Renal cortex interstitium (tissue), 11 donors: Measurements from ENCODE around the gene GRM8. TPM values are rescaled to one million over a fixed set of nuclear protein-coding genes. Genes with fewer than 3 reads are reported as not detected.
A peak's percentile ranks its signal among the peaks of the same experiment; 100 is the strongest.

ENCODE experiments used
- DNase-seq, 11 donors: peaks; one replicate each; pipeline ENCODE4 v3.0.0-alpha.2; 2013; ENCODE audit warnings: low read depth in 9 of 11, low spot score in 4 of 11; ENCODE audit errors: extremely low read depth in 1 of 11
- polyA plus RNA-seq, 3 donors: library from polyadenylated mRNA; unstranded; fragments of 120-200 nt; gene quantifications; one replicate each; pipeline ENCODE4 v1.2.1, GENCODE V29; 2013; ENCODE audit not compliant: insufficient read length in 3 of 3

GRM8 gene
- polyA plus RNA-seq, 3 donors: 8.1 to 9.4 (median 8.7) TPM

GRCh38 chr7:126801733-126802132 is 451.0 kb downstream of the GRM8 start:
- no peak for DNase-seq

GRCh38 chr7:126799541-126799940 is 453.2 kb downstream of the GRM8 start:
- DNase-seq: no peak

GRCh38 chr7:126792521-126792920 is 460.2 kb downstream of the GRM8 start:
- DNase-seq: no peak

- DNase-seq: no peak
Measured at GRCh38 chr7:126791306-126791705, 461.4 kb downstream of the GRM8 start.

GRCh38 chr7:126790763-126791162 is 462.0 kb downstream of the GRM8 start:
- no peak for DNase-seq

- DNase-seq: no peak
Measured at GRCh38 chr7:126783613-126784012, 469.1 kb downstream of the GRM8 start.

- no peak for DNase-seq
Measured at GRCh38 chr7:126780993-126781392, 471.7 kb downstream of the GRM8 start.

- no peak for DNase-seq
Measured at GRCh38 chr7:126778101-126778500, 474.6 kb downstream of the GRM8 start.

- DNase-seq: peak in 1 of 11 donors; percentile 18
Measured at GRCh38 chr7:126776498-126776897, 476.2 kb downstream of the GRM8 start.

GRCh38 chr7:126774077-126774476 is 478.7 kb downstream of the GRM8 start:
- no peak for DNase-seq

- no peak for DNase-seq
Measured at GRCh38 chr7:126768836-126769235, 483.9 kb downstream of the GRM8 start.

- no peak for DNase-seq
Measured at GRCh38 chr7:126760914-126761577, 491.7 kb downstream of the GRM8 start.

- DNase-seq: no peak
Measured at GRCh38 chr7:126755381-126755780, 497.4 kb downstream of the GRM8 start.

- DNase-seq: no peak
Measured at GRCh38 chr7:126750207-126750911, 502.4 kb downstream of the GRM8 start.

GRCh38 chr7:126728967-126729366 is 523.8 kb downstream of the GRM8 start:
- DNase-seq: no peak

GRCh38 chr7:126727930-126728391 is 524.8 kb downstream of the GRM8 start:
- no peak for DNase-seq

GRCh38 chr7:126723966-126724544 is 528.7 kb downstream of the GRM8 start:
- no peak for DNase-seq

- DNase-seq: no peak
Measured at GRCh38 chr7:126720232-126720631, 532.5 kb downstream of the GRM8 start.

- no peak for DNase-seq
Measured at GRCh38 chr7:126718419-126718818, 534.3 kb downstream of the GRM8 start.

GRCh38 chr7:126716321-126716720 is 536.4 kb downstream of the GRM8 start:
- no peak for DNase-seq
